Hippocampal formation (tissue), 2 donors: ENCODE data around the gene CD34.
A peak's percentile ranks its signal among the peaks of the same experiment; 100 is the strongest.
"Not testable (repeated sequence)": the region's sequence is repeated elsewhere in the genome, so short reads cannot be mapped to it uniquely, and the experiment has no call there.

Experiments used
- DNase-seq, 2 donors: peaks; one replicate each; lab custom pipeline; 2025; lab: John Stamatoyannopoulos, UW

Gene CD34

DNA sequence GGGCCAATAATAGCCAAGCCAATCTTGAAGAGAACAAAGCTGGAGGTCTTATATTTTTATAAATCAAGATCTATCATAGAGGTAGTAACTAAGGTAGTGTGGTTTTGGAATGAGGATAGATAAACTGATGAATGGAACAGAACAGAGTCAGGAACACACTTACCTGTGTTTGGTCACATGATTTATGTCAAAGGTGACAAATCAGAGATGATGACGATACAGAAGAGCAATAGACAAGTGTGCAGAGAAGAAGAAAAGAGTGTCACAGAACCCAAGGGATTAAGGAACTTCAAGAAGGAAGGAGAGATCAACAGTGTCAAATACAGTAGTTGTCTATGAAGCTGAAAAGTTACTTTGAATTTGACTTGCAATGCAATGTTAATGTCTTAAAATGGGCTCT lies 16.1 kb upstream of the CD34 start:
- no peak for DNase-seq

GRCh38 chr1:207925969-207926368 lies 15.0 kb upstream of the CD34 start:
- not testable (repeated sequence) for DNase-seq

GRCh38 chr1:207925210-207925609 lies 14.3 kb upstream of the CD34 start:
- no peak for DNase-seq

DNA sequence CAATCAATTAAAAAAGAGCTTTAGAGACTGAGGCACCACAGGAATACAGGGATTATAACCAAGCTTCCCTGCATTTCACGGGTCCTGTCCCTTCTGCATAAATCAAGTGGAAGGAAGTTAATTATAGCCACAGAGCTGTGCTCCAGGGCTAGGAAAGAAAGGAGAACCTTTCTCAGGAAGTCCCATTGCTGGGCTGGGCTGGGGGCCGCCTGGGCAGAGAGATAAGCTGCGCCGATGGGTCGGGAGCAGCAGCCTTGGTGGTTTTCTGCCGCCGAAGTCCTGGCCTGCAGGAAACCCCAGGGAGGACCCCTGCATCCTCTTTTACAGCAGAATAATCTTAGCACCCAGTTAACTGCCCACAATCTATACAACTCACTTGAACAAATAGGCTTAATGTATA lies 12.6 kb upstream of the CD34 start:
- no peak for DNase-seq

DNA sequence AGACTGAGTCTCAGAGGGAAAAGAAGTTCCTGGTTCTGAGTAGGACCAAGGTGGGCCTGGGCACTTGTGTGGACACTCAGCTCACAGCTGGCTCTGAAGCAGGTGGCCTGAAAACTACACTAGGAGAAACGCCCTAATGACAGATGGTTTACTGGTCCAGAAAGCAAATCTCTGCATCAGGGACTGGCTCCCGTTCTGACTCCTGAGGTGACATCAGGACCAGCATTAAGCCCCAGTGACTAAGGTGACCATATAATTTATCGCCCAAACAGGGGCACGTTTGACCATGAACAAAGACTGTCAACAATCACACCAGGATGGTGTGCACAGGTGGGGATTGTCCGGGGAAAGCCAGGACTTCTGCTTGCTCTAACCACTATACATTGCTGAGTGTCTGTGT lies 12.2 kb upstream of the CD34 start:
- DNase-seq: no peak

- DNase-seq: no peak
Observed at GRCh38 chr1:207922554-207922953, 11.6 kb upstream of the CD34 start.

GRCh38 chr1:207921321-207921720 lies 10.4 kb upstream of the CD34 start:
- DNase-seq: no peak

DNA sequence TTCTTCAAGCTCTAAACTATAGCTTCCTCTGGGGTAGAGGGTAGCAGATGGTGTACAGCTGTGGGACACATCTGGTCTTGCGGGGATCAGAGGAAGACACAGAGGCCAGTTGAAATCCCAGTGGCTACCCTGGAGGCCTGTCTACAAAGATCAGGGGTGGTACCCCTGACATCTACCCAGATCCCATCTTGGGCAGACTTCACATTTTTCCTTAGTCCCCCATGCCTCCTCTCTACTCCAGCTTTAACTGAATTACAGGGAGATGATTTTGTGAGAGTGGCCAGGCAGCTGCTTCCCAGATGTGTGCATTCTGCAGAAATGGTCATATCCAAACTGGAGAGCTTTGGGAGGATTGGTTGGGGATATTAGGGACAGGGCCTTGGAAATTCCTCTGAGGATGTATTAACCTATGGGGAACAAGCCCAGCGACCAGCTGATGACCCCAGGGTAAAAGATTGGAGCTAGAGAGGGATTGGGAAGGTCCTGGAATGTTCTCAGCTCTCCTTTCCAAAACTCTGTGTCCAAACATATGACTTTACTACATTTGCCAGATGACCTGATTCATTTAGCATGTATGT lies 9.6 kb upstream of the CD34 start:
- no peak for DNase-seq

DNA sequence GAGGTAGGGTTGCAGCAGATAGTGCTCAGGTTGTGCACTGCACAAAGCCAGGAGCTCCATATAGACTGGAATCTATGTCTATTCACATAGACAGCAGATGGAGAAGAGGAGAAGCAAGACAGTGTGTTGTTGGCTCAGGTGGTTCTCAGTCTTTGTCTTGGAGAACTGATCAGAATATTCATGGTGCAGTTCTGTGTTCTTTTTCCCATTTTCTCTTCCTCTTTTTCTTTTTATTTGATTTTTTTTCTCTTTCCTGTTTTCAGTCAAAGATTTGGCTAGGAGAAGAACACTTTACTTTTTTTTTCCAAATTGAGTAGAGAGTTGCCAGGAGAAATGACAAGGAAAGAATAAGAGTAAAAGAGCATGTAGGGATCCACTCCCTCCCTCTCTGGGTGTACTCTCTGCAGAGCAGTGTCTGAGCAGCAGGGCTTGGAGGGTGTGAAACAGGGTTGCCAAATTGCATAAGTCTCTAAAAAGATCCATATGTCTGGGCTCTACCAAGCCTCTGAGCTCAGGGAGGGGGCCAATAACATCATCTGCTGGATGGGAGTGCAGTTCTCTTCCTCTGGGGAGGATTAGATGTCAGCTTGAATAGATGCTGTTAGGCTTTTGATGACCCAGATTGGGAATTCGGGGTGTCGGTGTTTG lies 8.7 kb upstream of the CD34 start:
- peak in 1 of 2 donors; percentile 18 for DNase-seq

DNA sequence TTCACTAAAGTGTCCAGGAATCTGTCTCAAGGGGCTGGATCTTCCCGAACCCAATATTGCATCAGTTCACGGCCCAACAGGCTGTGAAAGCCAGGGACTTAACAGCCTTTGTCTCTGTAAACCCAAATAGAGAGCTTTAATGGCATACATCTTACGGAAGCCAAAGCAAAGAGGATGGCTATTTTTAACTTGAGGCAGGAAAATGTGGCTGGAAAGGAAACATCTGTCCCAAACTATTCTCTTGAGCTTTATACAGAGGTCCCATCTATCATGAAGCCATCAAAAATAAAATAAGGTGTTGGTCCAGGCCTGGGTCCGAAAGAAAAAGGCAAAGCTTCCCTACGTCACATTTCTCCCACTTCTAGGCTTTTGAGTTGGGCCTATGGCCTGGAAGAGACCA lies 7.7 kb upstream of the CD34 start:
- no peak for DNase-seq

GRCh38 chr1:207918011-207918410 lies 7.1 kb upstream of the CD34 start:
- no peak for DNase-seq

DNA sequence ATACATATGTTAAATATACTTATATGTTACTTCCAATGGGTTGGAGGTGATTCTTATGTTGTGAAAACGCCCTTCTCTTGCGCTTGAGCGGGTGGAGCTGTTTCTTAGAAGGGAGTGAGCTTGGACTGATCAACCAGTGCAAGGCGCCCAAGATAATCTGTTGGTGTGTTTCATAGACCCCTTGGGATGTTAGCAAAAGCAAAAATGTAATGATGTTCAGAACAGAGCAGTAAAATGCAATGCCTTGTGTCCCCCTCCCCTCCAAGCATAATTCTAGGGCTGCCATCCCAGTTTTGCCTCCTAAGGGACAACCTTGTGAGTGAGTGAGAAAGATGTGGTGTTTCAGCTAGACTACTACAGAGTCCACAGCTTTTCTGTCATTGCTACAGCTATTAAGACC lies 6.2 kb upstream of the CD34 start:
- DNase-seq: no peak

DNA sequence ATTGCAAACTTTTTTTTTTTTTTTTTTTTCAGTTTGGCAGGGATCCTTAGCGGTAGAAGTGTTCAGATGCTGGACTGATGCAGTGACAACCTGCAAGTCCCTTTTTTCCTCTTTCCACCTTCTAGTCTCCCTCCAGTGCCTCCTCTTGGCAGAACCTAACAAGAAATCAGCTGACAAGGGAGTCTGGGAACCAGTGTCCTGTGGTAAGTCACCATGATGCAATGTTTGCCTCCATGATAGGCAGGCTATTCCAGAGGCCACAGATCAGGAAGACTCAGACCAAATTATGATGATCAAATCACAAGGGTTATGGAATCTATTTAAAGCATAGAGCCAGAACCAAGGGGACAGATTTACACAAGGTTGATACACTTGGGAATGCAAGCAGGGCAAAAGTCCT lies 3.0 kb upstream of the CD34 start:
- DNase-seq: no peak

DNA sequence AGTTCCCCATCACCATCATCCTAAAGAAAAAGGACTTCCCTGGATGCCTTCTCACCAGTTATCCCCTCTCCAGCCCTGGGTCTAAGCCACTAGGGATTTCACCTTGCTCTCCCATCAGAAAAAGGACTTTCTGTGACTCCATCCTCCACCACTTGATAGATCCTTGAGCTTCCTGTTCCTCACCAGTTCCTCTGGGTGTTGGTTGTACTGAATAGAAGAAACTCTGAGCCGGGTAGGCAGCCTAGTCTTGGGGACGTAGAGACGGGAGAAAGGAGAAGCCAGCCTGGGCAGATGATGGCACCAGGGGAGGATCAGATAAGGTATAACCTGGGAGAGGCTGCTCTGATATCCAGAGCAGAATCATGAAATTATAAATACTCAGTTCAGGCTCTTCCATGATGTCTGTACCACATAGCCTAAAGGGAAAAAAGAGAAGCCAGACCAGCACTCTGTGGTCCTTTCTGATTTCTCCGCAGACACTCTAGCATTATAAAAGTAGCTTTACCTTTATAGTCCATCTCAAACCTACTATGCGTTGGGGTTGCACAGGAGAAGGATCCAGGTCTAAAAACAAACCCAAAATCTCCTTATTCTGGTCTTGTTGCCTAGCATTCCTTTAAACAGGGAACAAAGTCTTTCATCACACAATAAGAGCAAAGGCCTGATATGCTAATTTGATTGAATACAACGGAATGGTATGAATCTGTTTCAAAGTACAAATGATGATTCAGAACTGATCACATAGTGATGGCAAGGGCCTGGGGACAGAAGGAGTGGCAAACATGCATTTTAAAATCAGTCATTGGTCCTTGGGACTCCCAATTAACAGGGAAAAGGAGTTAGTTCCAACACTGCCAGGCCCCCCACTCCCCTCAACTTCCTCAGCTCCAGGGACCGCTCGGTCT lies 1.2 kb upstream of the CD34 start:
- DNase-seq: no peak

- no peak for DNase-seq
Observed at GRCh38 chr1:207909687-207910086, 1.2 kb downstream of the CD34 start.

GRCh38 chr1:207908107-207908734 lies 2.7 kb downstream of the CD34 start:
- DNase-seq: no peak

- no peak for DNase-seq
Observed at GRCh38 chr1:207904391-207904790, 6.5 kb downstream of the CD34 start.

DNA sequence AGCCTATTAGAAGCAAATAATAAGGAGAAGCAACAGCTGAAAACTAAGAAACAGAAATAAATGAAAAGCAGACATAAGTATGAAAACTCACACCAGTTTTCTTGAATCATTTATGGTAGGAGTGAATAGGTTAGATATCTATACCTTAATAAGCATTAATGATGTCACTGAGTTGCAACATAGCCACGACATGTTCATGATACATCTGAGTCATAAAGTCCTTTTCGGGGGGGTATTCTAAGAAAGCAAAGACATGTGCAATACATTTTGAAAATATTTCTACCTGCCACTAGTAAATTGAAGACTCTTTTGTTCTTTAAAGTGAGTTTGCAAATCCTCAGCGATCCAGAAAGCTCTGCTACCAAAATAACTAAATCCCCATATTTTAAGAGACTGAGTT lies 7.2 kb downstream of the CD34 start:
- no peak for DNase-seq

GRCh38 chr1:207903053-207903452 lies 7.9 kb downstream of the CD34 start:
- no peak for DNase-seq

DNA sequence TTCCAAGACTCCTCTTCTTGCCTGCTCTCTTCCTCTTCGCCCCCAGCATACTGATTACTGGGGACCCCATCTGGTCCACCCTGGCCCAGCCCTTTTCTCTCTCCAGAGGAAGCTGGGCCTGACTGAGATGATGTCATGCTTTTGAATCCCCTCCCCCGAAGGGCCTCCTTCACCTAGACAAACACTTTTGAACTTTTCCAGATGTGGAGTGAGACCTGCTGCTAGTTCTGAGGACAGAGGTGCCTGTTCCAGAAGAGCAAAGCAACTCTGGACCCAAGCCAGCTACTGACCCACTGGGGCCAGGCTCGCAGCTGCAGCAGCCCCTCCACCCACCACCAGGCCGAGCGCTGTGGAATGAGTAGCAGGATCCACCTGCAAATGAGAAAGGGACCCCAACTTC lies 8.4 kb downstream of the CD34 start:
- no peak for DNase-seq

DNA sequence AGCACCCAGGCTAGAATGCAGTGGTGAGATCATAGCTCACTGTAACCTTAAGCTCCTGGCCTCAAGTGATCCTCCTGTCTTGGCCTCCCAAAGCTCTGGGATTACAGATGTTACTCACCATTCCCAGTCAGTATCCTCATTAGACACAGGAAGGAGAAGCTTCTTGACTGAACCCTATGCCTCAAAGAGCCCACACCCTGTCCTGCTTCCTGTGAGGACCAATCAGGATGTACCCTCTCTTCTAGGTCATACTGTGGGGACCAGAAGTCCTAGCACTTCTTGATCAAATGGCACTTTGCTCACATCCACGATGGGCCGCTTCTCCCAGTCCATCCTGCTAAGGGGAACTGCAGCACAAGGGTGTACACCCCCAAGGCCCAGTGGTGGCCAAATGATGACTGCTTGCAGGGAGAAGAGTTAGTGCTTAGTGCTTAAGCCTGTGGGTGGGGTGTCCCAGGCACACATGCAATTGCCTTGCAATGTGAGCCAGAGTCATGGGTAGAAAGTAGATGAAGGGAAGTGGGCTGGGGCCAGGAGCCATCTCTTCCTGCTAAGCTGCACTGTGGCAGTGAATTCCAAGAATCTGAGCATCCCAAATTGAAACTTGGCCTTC lies 9.8 kb downstream of the CD34 start:
- DNase-seq: no peak

DNA sequence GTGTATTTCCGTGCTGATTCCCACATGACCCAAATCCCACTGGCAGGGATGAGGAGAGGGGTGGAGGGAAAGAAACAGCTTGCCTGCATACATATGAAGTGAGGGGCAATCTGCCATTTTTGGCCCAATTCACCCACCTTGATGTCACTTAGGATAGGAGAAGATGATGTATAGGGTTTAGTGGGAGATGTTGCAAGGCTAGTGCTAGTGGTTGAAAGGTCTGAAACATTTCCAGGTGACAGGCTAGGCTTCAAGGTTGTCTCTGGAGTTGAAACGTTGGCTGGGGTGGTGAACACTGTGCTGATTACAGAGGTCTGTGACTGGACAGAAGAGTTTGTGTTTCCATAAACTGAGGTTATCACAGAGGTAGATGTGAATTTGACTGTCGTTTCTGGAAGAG lies 12.1 kb downstream of the CD34 start:
- no peak for DNase-seq
